Inferior parietal cortex (tissue), 1 donor: ENCODE data around the gene TSPAN17.
"Not testable (repeated sequence)": the region's sequence is repeated elsewhere in the genome, so short reads cannot be mapped to it uniquely, and the experiment has no call there.

Source experiments
- DNase-seq: peaks from one replicate; pipeline ENCODE4 v3.0.0-alpha.2; 2016; ENCODE audit errors: extremely low spot score

Gene TSPAN17, protein sequence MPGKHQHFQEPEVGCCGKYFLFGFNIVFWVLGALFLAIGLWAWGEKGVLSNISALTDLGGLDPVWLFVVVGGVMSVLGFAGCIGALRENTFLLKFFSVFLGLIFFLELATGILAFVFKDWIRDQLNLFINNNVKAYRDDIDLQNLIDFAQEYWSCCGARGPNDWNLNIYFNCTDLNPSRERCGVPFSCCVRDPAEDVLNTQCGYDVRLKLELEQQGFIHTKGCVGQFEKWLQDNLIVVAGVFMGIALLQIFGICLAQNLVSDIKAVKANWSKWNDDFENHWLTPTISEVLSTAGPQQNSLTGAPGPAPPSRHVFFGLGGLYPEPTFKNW

DNA sequence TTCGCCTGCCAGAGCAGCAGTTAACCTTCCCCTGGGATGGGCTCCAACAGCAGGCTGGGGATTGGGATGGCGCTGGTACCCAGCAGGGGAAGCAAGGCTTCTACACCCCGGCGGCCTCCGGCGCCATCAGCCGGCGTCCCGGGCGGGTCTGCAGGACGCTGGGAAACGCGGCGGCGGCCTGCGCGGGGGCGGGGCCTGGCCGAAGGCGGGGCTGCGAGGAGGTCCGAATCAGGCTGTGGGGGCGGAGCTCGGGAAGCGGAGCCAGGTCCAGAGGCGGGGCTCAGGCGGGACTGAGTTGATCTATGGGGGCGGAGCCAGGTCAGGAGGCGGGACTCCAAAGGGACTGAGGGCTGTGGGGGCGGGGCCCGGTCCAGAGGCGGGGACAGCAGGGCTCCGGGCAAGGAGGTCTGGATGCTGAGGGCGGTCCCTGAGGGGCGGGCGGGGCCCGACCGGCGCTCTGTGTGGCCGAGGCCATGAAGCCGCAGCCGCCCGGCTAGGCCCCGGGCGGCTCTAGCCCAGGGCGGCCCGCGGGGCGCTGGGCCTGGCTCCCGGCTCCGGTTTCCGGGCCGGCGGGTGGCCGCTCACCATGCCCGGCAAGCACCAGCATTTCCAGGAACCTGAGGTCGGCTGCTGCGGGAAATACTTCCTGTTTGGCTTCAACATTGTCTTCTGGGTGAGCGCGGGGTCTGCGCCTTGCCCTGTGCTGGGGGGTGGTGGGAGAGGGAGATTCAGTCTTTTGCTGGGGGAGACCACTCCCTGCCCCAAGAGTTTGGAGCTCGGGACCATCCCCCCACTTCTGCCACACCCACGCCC lies at the start of gene TSPAN17:
TSS of gene TSPAN17 (plus strand) at position 455 of the 813 bp plus-strand sequence. CDS start at position 587, 132 bp downstream.
- DNase-seq, result peak; percentile 96

DNA sequence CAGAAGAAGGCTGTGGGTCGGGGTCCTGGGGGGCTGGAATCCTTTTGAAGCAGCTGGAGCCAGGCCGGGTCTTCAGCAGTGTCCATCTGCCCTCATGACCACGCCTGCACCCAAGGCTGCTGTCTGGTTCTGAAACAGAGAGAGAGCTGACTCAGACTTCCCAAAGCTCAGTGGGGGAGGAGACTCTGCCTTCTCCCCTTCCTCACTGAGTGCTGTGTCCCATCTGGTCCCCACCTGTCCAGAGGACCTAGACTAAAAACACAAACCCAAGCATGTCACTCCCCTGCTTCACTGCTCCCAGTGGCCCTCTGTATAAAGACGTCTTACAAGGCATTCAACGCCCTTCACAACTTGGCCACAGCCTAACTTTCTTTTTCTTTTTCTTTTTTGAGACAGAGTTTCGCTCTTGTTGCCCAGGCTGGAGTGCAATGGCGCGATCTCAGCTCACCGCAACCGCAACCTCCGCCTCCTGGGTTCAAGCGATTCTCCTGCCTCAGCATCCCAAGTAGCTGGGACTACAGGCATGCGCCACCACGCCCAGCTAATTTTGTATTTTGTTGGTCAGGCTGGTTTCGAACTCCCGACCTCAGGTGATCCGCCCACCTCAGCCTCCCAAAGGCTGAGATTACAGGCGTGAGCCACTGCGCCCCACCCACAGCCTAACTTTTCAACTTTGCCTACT lies 47.4 kb upstream of the TSPAN17 start:
- not testable (repeated sequence) for DNase-seq

DNA sequence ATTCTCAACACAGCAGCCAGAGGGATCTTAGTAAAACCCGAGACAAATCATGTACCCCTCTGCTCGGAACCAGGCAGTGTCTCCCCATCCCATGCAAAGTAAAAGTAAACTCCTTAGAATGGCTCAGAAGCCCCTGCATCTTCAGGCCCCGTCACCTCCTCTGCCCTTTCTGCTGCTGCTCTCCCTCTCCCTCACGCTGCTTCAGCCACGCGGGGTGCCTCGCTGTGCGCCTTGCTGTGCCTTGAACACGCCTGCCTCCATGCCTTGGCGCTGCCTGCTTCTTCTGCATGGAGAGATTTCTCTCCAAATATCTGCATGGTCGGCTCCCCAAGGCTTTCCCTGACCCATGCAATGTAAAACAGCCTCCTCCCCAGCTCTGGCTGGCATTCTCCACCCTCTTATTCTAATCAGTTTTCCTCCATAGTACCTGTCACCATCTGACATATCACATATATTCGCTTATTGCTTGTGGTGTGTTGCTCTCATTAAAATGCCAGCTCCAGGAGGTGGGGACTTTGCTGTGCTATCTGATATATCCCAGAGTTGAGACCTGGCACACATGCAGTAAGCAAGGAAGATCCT lies 45.3 kb upstream of the TSPAN17 start:
- no peak for DNase-seq

DNA sequence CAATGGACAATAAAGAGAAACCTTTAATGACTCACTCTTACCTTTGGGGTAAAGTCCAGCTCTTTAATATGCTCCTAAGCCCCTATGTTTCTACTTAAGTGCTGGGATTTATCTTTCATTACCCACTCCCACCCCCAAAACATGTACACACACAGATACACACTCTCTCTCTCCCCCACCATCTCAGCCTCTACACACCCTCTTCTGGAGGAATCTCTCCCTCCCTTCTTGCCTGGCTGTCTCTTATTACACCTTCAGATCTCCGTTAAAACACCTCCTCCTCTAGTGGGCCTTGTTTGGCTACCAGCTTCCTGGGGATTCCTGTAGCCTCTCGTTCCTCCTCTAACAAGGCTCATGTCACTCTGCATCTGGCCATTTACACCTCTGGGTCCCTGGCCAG lies 44.2 kb upstream of the TSPAN17 start:
- no peak for DNase-seq

DNA sequence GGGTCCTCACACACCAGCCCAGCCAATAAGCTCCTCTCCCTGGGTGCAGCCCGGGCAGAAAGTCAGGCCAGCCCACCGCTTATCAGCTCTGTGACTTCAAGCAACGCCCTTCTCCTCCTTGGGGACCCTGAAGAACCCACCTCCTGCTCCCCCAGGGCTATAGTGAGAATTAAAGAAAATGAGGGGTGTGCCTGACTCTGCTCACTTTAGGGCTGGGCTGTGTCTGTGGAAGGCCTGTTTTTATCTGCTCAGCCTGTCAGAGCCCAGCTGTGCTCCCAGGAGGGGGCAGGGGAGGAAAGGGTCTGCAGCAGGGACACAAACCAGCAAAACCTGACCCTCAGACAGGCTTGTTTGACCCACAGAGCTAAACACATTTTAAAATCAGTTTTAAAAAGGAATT lies 41.3 kb upstream of the TSPAN17 start:
- no peak for DNase-seq

DNA sequence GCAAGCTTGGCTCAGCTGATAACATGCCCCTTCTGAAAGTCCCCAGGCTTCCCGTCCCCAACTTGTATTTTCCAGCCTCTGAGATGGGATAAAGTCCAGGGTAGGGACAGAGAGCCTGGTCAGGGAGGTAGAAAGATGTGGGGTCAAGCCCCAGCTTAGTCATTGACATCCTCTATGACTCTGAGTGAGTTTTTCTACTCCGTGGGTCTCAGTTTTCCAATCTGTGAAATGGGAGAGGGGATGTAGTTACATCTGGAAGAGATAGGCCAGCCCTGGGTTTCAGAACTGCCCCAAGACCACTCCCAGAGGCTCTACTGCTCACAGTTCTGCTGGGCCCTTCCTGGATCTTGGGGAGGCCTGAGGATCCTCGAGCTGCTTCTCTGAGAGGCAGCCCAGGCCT lies 40.4 kb upstream of the TSPAN17 start:
- no peak for DNase-seq

DNA sequence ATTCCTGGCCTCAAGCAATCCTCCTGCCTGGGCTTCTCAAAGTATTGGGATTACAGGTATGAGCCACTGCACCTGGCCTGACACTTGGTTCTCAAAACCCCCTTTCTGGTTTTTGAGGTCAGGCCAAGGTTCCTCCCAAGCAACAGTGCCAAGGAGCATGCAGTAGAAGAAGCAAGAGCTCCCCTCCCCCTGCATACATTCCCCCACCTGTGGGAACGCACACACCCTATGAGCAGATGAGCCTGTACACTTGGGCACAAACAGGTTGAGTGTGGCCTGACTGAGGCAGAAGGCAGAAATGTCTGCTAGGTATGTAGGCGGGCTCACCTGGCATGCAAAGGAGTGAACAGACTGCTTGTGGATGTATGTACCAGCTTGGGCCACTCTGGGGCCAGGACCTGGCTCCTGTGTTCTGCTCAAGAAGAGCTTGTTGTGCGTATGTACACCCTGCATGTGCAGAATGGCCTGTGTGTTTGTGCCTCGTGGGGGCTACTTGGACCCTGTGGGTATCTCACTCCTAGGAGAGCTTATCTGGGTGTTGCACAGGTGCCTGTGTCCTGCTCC lies 39.1 kb upstream of the TSPAN17 start:
- DNase-seq, result no peak

DNA sequence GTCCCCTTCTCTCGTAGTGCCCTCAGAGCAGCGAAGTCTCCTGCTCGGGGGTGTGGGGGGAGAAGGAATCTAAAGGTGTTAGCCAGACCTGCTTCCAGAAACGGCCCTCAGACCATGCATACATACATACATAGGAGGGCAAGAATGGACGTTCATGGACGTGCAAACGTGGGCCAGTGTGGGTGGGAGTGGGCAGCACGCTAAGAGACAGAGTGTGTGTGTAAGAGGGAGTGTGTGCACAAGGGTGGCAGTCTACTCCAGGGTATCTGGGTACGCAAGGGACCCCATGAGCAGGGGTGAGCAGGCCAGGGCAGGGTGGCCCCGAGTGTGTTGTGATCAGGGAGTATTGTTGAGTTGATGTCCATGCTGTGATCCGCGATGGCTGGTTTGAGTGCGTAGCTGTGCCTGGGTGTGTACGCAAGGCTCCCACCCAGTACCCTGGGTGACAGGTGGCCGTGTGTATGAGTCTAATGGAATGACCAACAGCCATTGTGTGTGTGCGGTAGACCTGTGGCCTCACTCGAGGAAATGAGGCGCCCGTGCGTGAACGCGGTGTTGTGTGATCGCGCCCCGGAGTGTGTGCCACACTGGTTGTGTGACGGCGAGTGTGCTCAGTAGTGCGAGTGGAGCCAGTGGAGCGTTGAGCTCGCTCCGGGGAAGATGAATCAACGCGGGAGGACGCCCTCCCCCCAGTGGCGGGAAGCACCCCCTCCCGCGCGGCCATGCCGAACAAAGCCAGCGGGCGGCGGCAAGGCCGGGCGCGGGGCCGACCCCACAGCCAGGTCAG lies 38.2 kb upstream of the TSPAN17 start:
- no peak for DNase-seq

DNA sequence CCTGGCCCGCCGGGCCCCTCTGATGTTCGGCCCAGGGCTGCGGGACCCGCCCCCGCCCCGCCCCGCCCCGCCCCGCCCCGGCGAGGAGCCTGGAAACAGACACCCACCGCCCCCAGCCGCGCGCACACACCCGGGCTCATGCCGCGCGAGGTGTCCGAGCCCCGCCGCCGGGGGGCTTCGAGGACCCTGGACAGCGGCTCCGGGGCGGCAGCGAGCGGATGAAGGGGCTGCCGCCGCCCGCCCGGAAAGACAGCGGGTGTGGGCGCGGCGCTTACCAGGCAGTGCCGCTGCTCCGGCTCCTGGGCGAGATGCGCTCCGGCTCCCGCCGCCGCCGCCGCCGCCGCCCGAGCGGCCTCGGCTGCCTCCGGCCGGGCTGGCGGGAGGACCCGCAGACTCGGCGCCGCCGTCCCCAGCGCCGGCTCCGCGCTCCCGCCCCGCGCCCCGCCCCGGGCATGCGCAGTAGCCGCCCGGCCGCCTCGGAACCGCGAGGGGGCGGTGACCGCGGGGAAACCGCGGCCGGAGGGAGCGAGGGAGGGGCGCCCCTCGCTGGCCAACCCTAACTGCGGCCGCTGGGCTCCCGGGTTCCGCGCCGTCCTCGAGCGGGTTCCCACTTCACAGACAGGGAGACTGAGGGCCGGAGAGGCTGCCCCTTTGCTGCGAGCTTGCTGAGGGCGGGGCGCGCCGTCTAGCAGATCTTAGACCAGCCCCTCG lies 37.4 kb upstream of the TSPAN17 start, which contains the start of gene GPRIN1:
TSS of gene GPRIN1 (minus strand) at position 433 of the 711 bp plus-strand sequence. CDS start 10,322 bp downstream, outside the sequence.
- no peak for DNase-seq

DNA sequence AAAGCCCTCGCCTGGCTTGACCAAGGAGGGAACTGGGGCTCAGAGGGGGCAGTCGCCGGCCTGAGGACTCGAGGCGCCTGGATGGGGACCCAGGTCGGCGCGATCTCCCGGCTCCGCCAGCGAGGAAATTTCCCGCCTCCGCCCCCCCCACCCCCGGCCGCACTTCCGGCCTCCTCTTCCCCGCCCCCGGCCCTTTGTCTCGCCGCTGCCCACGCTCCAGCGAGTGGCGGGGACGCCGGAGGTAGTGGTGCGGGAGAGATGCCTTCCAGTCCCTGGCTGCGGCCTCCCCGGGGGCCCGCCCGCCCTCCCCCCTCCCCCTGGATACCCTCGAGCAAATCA lies 36.9 kb upstream of the TSPAN17 start:
- no peak for DNase-seq

DNA sequence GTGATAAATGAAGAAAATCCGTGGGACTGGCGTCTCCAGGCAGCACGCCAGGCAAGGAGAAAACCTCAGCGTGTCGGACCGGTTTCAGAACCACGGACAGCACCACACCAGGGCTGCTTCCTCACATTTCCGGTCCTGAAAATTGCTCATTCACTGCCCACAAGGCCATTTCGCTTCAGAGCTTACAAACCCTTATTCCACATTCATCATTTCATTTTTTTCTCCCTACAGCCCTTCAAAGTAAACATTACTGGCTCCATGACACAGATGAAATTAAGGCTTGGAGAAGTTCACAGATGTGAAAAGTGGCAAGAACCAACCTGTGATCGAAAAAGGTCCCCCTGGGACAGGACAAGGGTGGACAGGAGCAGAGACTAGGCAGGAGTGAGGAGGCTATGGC lies 35.8 kb upstream of the TSPAN17 start:
- no peak for DNase-seq

DNA sequence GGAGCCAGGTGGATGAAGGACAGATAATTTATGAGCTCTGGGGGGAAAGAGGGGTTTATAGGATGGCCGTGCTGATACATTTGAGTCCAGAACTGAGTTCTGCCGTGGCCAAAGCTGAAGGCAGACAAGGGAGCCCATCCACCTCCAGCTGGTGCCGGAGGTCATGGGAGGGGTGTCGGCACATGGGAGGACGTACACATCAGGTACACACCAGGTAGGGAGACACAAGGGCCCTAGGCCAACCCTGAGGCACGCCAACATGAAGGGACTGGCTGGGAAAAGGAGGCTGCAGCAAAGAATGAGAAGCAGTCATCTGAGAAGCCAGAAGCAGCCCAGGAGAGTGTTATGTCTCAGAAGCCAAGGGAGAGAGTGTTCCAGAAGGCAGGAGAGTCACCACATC lies 35.3 kb upstream of the TSPAN17 start:
- DNase-seq, result no peak

DNA sequence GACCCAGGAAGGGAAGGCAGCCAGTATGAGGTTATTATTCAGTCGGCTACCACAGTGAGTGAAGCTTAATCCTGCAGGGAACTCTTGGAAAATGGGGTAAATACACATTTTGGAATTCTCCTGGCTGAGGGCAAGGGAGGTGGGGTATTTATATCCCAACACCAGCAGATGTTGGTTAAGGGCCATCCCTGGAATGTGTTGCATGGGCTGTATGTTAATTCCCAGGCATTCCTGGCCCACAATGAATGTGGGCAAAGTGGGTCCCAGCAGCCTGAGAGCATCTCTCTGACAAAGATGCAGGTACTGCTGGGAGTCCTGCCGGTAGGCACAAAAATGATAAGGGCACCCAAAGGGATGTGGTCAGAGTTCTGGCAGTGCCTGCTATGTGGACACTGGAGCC lies 34.4 kb upstream of the TSPAN17 start:
- DNase-seq, result no peak

DNA sequence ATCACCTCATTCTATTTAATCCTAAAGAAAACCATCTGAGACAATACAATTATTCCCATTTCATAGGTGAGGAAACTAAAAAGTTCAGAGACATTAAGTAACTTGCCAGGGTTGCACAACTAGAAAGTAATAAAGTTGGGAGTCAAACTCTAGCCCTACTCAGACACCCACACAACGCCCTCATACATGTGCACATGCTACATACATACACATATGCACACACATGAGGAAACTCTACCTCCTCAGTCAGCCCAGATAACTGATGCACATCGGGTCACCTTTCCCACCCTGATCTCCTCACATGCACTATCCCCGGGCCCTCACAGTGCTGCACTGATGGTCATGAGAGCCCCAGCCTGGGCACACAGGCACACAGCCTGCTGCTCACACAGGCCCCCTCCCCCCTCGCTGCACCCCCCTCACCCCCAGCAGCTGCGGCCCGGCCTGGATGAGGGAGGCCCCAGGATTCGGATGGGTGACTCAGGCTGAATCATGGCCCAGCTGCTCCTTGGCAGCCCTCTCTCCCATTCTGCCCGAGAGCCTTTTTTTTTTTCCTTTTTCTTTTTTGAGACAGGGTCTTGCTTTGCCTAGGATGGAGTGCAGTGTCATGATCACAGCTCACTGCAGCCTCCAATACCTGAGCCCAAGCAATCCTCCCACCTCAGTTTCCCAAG lies 32.3 kb upstream of the TSPAN17 start:
- DNase-seq, result no peak

DNA sequence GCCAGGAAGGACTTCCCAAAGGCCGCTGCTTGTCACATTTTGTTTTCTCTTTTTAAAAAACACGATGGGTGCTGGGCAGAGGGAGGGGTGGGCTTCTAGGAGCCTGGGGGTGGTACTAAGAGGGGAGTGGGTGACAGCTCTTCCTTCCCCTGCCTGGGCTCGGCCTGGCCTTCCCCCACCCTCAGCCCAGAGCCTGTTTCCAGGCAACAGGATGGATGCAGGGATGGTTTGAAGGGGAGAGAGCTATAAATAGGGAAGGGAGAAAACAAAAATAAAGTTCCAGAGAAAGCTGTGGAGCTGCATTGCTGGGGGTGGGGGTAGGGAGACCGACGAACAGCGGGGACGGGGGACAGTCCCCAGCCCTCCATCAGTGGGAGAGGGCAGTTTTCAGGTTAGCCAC lies 30.8 kb upstream of the TSPAN17 start:
- DNase-seq, result no peak

DNA sequence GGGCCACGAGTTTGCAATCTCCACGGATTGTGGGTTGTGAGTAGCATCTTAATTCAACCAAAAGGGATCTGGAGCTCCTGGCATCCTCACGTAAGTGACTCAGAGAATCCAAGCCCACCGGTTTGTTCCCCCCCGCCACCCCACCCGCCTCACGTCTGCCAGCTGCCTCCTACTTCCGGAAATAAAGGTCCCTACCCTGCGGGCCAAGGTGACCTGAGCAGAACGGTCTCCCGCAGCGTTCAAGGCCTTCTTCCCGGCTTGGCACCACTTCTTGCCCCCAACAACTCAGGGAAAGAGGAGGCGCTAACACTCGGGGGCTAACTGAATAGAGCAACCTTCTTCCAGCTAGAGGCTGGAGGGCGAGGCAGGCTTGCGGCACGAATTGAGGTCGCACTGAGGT lies 28.5 kb upstream of the TSPAN17 start:
- DNase-seq, result no peak

DNA sequence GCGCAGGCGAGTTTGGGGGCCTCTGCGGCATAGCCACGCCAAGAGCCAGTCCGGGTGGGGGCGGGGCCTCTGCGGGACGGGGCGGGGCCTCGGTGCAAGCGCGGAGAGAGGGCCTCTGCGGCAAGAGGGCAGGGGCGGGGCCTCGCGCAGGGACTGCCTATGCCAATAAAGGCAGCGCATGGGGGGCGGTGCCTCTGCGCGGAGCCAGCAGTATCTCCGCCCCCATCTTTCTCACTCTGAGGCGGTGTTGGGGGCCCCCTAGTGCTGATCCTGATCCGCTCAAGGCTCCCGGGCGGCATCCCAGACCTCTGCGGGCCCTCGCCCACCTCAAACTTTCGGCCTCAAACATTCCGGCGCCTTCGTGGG lies 28.1 kb upstream of the TSPAN17 start:
- peak; percentile 76 for DNase-seq

DNA sequence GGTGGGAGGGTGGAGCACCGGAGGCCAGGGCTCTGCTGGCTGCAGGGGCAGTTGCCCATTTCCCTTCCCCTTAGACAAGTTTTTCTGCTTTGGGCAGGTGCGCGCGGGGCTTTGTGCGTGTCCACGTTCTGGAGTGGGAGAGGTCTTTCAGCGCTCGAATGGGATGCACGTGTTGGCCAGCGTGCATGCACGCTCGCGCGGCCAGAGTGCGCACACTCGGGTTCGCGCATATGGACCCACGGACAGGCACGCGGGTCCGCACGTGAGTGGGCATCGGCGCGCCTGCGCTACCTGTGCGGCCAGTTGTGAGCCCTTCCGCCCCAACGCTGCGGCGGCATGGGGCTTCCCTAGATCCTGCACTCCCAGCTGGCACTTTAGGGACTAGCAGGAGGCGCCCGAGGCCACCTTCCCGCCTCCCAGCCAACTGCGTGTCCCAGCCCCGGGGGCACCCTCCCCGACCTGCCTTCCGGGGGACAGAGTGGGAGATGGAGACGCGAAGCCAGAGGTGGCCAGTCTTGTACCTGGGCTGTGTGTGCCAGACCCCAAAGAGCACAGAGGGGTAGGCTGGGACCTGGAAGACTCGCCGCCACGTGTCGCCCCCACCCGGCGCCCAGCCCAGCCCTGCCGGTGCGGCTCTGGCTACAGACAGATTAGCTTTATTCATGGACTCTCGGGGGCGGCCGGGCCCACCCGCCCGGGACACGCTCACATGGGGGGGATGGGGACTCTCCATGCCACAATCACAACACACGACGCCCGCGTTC lies 27.5 kb upstream of the TSPAN17 start:
- no peak for DNase-seq

DNA sequence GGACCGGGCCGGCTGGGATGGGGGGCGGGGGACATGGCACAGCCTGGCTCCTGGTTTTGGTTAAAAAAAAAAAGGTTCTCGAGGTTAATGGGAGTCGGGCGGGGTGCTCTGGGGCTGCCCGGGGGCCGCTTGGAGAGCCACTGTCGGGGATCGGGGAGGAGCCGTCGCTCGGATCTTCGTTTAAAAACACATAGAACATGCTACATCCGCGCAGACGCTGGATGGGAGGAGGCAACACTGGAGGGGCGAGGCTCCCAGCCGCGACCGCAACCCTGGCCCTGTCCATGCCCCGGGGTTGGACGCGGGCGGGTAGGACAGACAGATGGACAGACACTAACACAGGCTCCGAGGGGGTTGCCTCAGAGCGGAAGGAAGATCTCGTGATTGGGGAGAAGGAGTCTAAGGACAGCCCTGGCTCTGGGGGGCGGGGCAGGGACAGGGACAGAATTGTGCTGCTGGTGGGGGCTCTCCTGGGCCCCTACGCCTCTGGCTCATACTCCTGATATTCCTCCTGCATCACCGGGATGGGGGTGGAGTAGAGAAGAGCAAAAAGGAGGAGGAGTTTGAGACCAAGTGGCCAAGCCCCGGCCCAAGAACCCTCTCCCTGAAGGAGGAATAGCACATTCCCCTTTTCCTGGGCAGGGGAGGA lies 26.8 kb upstream of the TSPAN17 start:
- no peak for DNase-seq
